ENCODE measurements around the gene GRIN2B. TPM values are rescaled to one million over a fixed set of nuclear protein-coding genes. Genes with fewer than 3 reads are reported as not detected.

GRIN2B gene
- total RNA-seq, 1 experiment from 2014 or later = not detected

- DNase-seq (ENCODE audit: low spot score) = no peak
Measured at GRCh38 chr12:13957576-13957975, 23.8 kb downstream of the GRIN2B start.

- no peak for DNase-seq (ENCODE audit: low spot score)
Measured at GRCh38 chr12:13956060-13956590, 25.3 kb downstream of the GRIN2B start.

GRCh38 chr12:13952096-13952495 lies 29.3 kb downstream of the GRIN2B start:
- no peak for DNase-seq (ENCODE audit: low spot score)

GRCh38 chr12:13950502-13950901 lies 30.9 kb downstream of the GRIN2B start:
- no peak for DNase-seq (ENCODE audit: low spot score)

- peak; percentile 19 for DNase-seq (ENCODE audit: low spot score)
Measured at GRCh38 chr12:13948621-13949020, 32.8 kb downstream of the GRIN2B start.

- peak; percentile 73 for DNase-seq (ENCODE audit: low spot score)
Measured at GRCh38 chr12:13947276-13947946, 34.0 kb downstream of the GRIN2B start.

- no peak for DNase-seq (ENCODE audit: low spot score)
Measured at GRCh38 chr12:13945641-13946040, 35.8 kb downstream of the GRIN2B start.

GRCh38 chr12:13945236-13945635 lies 36.2 kb downstream of the GRIN2B start:
- no peak for DNase-seq (ENCODE audit: low spot score)

- DNase-seq (ENCODE audit: low spot score) = no peak
Measured at GRCh38 chr12:13942826-13943225, 38.6 kb downstream of the GRIN2B start.

GRCh38 chr12:13941258-13942249 lies 39.8 kb downstream of the GRIN2B start:
- peak; percentile 85 for DNase-seq (ENCODE audit: low spot score)

- no peak for DNase-seq (ENCODE audit: low spot score)
Measured at GRCh38 chr12:13940335-13940865, 41.0 kb downstream of the GRIN2B start.

GRCh38 chr12:13937735-13938134 lies 43.7 kb downstream of the GRIN2B start:
- no peak for DNase-seq (ENCODE audit: low spot score)

- DNase-seq (ENCODE audit: low spot score) = no peak
Measured at GRCh38 chr12:13935169-13935568, 46.2 kb downstream of the GRIN2B start.
